Esophagus squamous epithelium (tissue), 5 donors: Measurements from ENCODE around the gene ATXN1. TPM values are rescaled to one million over a fixed set of nuclear protein-coding genes. Genes with fewer than 3 reads are reported as not detected.
A peak's percentile ranks its signal among the peaks of the same experiment; 100 is the strongest.
"Not testable (repeated sequence)": the region's sequence is repeated elsewhere in the genome, so short reads cannot be mapped to it uniquely, and the experiment has no call there.

Experiments used
- DNase-seq: peaks from one replicate; lab custom pipeline; 2025; lab: John Stamatoyannopoulos, UW
- H3K27ac ChIP-seq, 4 donors: fragments of 200-600 bp; sonication (generic); one replicate each; pipeline ENCODE4 v1.5.1; 2016 to 2019; ENCODE audit warnings: mild to moderate bottlenecking in 1 of 4
- H3K27me3 ChIP-seq, 4 donors: fragments of 200-600 bp; sonication (generic); 1 replicate in 3 of 4; 2 replicates in 1 of 4; pipeline versions ENCODE4 v1.5.1 to v1.6.0; 2017 to 2021; ENCODE audit warnings: antibody characterized with exemption in 1 of 4
- H3K36me3 ChIP-seq, 3 donors: fragments of 200-600 bp; sonication (generic); one replicate each; pipeline ENCODE4 v1.5.1; 2016 to 2019
- H3K4me1 ChIP-seq, 3 donors: fragments of 200-600 bp; sonication (generic); one replicate each; pipeline ENCODE4 v1.5.1; 2017 to 2019
- H3K4me3 ChIP-seq, 4 donors: fragments of 200-600 bp; sonication (generic); 1 replicate in 3 of 4; 2 replicates in 1 of 4; pipeline ENCODE4 v1.5.1; 2016 to 2019; ENCODE audit warnings: mild to moderate bottlenecking in 2 of 4, moderate library complexity in 1 of 4
- H3K9me3 ChIP-seq, 3 donors: fragments of 200-600 bp; sonication (generic); one replicate each; pipeline ENCODE4 v1.5.1; 2016 to 2019
- POLR2A ChIP-seq, 4 donors: fragments of 450-650 bp; IDR thresholded peaks; one replicate each; pipeline ENCODE4 v1.6.1; 2017; ENCODE audit warnings: antibody characterized with exemption in 4 of 4, mild to moderate bottlenecking in 4 of 4, moderate library complexity in 3 of 4
- WGBS, 2 donors: methylation state at CpG; one replicate each; pipeline ENCODE4 v1.1.5; 2018; 5-methylcytosine and 5-hydroxymethylcytosine counted together
- intact Hi-C: fragments of 100-400 bp; cut with DNase I; formaldehyde crosslinking; loops from one replicate; pipeline ENCODE4 v1.15.0; 2022
- total RNA-seq, 4 donors: library from RNA; depleted of rRNA; stranded (reverse); fragments of >200 nt; gene quantifications; one replicate each; pipeline ENCODE4 v1.1.0, GENCODE V29; 2016
- TF ChIP-seq, protein P1 (sequence below), 6 experiments: fragments of 450-650 bp in 4 of 6; fragments of 200-600 bp in 2 of 6; sonication (generic) in 2 of 6; IDR thresholded peaks; one replicate each; pipeline ENCODE4 v1.5.1; 2016 to 2019; ENCODE audit warnings: antibody characterized with exemption in 6 of 6, mild to moderate bottlenecking in 4 of 6, moderate library complexity in 4 of 6
- donor health status: DM: yes; HTN: yes; CAD: no.

ATXN1 gene
- total RNA-seq, 4 donors from 2014 or later: 17.5 to 50.5 (median 28.5) TPM

DNA sequence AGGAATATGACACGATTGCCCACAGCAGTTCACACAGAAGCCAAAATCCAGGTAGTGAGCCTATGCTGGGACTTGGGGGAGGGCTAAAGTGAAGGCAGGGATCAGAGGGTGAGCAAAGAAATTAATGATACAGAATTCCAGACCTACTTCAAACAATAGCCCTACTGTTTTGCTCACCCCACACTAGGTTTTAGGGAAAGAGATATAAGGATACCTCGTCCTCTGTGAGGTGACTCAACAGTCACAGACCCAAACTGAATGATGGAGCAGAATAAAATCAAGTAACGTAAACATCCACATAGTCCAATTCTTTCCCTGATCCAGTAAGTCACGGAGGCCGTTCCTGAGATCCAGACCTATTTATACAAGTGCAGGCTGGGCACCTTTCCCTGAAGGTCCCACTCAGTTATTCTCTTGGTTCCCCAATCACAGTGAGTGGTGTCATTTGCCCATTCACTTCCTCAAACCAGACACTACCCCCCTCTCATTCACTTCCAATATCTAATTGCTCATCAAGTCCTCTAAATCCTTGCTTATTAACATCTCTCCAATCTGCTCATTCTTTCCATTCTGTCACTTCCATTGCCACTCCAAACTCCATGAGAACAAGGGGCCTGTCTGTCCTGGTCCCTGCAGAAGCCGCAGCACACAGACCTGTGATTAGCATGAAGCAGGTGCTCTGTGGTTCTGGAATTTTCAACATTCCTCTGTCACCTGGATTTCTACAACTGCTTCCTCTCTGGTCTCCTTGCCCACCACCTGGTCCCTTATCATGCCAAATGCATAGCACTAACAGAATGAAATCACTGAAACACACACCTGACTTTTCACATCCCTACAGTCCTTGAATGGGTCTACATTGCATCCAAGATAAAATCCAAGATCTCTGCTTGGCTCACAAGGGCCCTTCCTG lies 55.9 kb downstream of the ATXN1 start:
- intact Hi-C loops: no loop called here
- Histone ChIP-seq H3K27me3 (no peaks in the 10 kb centered on the region), H3K36me3 (no peaks in the 10 kb centered on the region), H3K9me3 (no peaks in the 10 kb centered on the region), H3K4me3 (no peak overlapping the region), H3K27ac (peak overlapping the region; percentile 59 to 82 (median 74)), H3K4me1 (peaks cover 16 to 59% (median 35%) of the 10 kb centered on the region in 3 donors)
- WGBS, 2 donors: 65 to 76% methylated on average over 5 to 6 of the region's 6 CpGs
- DNase-seq: no peak
- no peak for TF ChIP-seq POLR2A (IDR thresholded peaks at IDR 0.05)
- TF ChIP-seq, protein P1, sequence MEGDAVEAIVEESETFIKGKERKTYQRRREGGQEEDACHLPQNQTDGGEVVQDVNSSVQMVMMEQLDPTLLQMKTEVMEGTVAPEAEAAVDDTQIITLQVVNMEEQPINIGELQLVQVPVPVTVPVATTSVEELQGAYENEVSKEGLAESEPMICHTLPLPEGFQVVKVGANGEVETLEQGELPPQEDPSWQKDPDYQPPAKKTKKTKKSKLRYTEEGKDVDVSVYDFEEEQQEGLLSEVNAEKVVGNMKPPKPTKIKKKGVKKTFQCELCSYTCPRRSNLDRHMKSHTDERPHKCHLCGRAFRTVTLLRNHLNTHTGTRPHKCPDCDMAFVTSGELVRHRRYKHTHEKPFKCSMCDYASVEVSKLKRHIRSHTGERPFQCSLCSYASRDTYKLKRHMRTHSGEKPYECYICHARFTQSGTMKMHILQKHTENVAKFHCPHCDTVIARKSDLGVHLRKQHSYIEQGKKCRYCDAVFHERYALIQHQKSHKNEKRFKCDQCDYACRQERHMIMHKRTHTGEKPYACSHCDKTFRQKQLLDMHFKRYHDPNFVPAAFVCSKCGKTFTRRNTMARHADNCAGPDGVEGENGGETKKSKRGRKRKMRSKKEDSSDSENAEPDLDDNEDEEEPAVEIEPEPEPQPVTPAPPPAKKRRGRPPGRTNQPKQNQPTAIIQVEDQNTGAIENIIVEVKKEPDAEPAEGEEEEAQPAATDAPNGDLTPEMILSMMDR (IDR thresholded peaks at IDR 0.05): no peak

- Histone ChIP-seq H3K36me3 (no peaks in the 10 kb centered on the region), H3K27me3 (no peaks in the 10 kb centered on the region), H3K4me1 (peaks cover 24 to 66% (median 39%) of the 10 kb centered on the region in 3 donors), H3K27ac (peak overlapping the region; percentile 59 to 82 (median 74)), H3K4me3 (peak overlapping the region in 3 of 4 donors; percentile 5 to 23 (median 12)), H3K9me3 (no peaks in the 10 kb centered on the region)
- DNase-seq: no peak
- TF ChIP-seq POLR2A (IDR thresholded peaks at IDR 0.05): no peak
- TF ChIP-seq, protein P1 (IDR thresholded peaks at IDR 0.05): no peak
- WGBS, 2 donors: 25 to 55% methylated on average over 8 to 10 of the region's 10 CpGs
- intact Hi-C loops: no loop called here
These were observed 56.7 kb downstream of the ATXN1 start for GRCh38 chr6:16704401-16705045.

DNA sequence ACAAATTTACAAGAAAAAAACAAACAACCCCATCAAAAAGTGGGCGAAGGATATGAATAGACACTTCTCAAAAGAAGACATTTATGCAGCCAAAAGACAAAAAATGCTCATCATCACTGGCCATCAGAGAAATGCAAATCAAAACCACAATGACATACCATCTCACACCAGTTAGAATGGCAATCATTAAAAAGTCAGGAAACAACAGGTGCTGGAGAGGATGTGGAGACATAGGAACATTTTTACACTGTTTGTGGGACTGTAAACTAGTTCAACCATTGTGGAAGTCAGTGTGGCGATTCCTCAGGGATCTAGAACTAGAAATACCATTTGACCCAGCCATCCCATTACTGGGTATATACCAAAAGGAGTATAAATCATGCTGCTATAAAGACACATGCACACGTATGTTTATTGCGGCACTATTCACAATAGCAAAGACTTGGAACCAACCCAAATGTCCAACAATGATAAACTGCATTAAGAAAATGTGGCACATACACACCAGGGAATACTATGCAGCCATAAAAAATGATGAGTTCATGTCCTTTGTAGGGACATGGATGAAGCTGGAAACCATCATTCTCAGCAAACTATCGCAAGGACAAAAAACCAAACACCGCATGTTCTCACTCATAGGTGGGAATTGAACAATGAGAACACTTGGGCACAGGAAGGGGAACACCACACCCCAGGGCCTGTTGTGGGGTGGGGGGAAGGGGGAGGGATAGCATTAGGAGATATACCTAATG lies 58.5 kb downstream of the ATXN1 start:
- H3K36me3 ChIP-seq, H3K4me3 ChIP-seq, H3K27me3 ChIP-seq, DNase-seq, intact Hi-C loops, H3K9me3 ChIP-seq: not testable (repeated sequence)
- H3K4me1 ChIP-seq: peaks cover 34 to 82% (median 46%) of the 10 kb centered on the region in 3 donors
- WGBS, 2 donors: 78 to 95% methylated on average over 2 to 4 of the region's 6 CpGs
- peak overlapping the region in 1 of 4 donors; percentile 74 for H3K27ac ChIP-seq

DNA sequence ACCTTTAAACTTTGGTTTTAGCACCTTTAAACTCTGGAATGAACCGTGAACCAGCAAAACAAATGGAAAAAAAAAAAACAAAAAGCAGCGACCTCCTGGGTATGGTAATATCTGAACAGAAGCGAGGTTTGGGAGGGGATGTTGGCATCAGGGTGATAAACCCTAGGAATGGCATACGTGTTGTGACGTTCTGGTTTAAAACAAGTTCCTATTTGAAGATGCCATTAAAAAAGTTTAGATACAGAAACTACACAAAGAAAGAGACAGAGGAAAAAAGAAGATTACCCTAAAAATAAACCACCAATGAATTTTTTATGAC lies 60.4 kb downstream of the ATXN1 start:
- no peaks in the 10 kb centered on the region for H3K27me3 ChIP-seq
- H3K27ac ChIP-seq: peak overlapping the region in 3 of 4 donors; percentile 84 to 91 (median 90)
- no peaks in the 10 kb centered on the region for H3K36me3 ChIP-seq
- peaks cover 36 to 77% (median 43%) of the 10 kb centered on the region in 3 donors for H3K4me1 ChIP-seq
- intact Hi-C loops: no loop called here
- peak overlapping the region in 3 of 4 donors; percentile 23 to 58 (median 32) for H3K4me3 ChIP-seq
- WGBS, 2 donors: 28 to 53% methylated on average over 5 of the region's 5 CpGs
- no peak for TF ChIP-seq POLR2A (IDR thresholded peaks at IDR 0.05)
- TF ChIP-seq, protein P1 (IDR thresholded peaks at IDR 0.05): no peak
- DNase-seq: no peak
- no peaks in the 10 kb centered on the region for H3K9me3 ChIP-seq

- TF ChIP-seq, protein P1 (IDR thresholded peaks at IDR 0.05): no peak
- no peak for TF ChIP-seq POLR2A (IDR thresholded peaks at IDR 0.05)
- Histone ChIP-seq H3K27me3 (no peaks in the 10 kb centered on the region), H3K9me3 (no peaks in the 10 kb centered on the region), H3K4me1 (peaks cover 31 to 74% (median 37%) of the 10 kb centered on the region in 3 donors), H3K36me3 (no peaks in the 10 kb centered on the region), H3K27ac (peak overlapping the region; percentile 78 to 91 (median 87)), H3K4me3 (peak overlapping the region; percentile 4 to 58 (median 28))
- 42 to 52% methylated on average over 8 to 12 of the region's 13 CpGs for WGBS, 2 donors
- intact Hi-C loops: no loop called here
- DNase-seq: no peak
These were observed 60.9 kb downstream of the ATXN1 start for GRCh38 chr6:16700202-16700915.
